HG02642 (cell line): ENCODE results near the gene CLDN20.
A peak's percentile ranks its signal among the peaks of the same experiment; 100 is the strongest.
"Not testable (repeated sequence)": the region's sequence is repeated elsewhere in the genome, so short reads cannot be mapped to it uniquely, and the experiment has no call there.

ENCODE experiments used
- ATAC-seq: cut with Tn5 transposase; IDR thresholded peaks from one replicate; pipeline ENCODE4 v1.9.1; 2021; ENCODE audit warnings: mild to moderate bottlenecking; ENCODE audit not compliant: unreplicated experiment, poor library complexity

CLDN20 gene

DNA sequence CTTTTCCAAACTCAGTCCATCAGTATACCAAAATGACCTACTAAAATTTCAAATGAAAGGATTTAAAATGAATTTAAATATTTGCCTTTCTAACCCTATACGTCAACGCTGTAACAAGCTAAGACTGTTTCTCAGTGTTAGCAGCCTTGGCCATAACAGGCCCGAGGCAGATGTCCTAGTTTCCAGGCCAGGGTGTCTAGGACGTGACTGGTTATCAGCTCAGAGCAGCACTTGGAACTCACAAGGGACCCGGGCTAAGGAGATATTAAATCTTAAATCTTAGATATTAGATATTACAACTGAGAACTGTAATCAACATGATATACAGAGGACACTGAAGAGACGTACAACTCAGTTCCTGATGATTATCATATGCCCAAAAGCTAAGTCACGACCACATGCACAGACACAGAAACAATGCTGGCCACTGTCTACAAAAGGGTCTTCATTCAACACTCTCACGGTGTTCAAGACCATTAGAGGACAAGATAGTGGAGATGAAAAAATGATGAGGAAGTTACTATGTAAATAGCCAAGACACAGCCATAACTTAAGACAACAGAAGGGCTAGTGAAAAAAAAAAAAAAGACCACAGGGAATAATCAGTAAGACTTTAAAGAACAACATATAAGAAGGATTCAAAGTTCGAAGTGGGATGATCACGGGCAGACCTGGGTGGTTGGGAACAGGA lies at the start of gene CLDN20:
Gene CLDN20 (plus strand): TSS at position 641 of the 691 bp plus-strand sequence. CDS start 11,707 bp downstream, outside the sequence.
- ATAC-seq: no peak

DNA sequence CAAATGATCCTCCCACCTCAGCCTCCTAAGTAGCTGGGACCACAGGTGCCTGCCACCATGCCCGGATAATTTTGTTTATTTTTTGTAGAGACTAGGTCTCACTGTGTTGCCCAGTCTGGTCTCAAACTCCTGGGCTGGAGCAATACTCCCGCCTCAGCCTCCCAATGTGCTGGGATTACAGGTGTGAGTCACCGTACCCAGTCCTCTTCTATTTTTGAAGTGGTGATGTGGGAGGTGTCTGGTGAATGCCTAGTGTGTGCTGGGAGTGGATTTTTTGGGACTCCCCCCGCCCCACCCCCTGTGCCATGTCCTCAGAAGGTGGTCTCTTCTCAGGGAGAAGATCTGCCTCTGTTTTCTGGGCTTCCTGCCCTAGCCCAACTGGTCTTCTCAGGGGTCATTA lies 47.9 kb upstream of the CLDN20 start:
- ATAC-seq: no peak

DNA sequence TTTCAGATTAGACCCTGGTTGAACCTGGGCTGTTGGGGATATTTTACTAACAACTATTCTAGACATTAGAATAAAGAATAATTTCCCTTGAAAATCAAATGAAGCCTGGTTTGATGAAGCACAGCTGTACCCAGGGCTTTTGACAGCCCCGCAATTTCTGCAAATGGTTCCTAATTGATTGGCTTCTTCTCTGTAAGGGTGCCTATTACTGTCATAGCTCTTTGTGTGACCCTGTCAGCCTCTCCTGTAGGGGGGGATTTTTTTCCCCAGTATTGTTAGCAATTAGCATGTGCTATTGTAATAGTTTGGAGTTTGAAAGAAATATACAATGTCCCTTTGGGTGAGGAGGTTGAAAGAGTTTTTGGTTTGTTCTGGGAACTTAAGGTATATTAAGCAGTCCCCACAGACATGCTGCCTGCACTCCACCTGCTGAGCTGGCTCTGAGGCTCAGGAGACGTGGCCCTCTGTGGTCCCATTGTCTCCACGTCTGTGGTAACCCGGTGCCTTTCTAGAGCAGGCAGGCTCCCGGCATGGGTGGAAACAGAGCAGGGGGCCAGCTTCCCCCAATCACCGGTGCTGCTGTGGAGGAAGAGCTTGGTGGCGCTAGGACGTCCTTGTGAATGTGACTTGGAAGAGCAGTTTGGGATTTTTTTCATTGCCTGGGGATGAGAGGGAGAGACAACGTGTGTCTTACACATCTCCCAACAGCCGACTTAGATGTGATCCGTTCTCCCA lies 47.3 kb upstream of the CLDN20 start:
- ATAC-seq: no peak

GRCh38 chr6:155218711-155219110 lies 45.1 kb upstream of the CLDN20 start:
- ATAC-seq: not testable (repeated sequence)

DNA sequence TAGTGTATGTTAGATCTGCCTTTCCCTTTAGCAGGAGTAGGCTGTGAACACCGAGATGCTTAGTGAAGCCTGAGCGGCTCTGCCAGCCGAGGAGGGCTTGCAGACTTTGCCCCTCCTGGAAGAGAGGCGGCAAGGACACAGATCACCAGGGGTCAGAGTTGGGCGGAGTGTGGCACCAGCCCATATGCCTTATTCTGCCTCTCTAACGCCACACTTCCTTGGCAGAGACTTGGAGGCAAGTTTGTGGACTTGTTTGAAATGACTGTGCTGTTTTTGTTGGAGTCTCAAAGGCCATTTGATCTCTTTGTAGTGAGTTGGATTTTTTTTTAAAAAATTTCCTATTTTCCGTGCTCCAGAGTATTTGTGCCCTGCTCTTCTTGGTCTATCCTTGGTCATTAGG lies 44.5 kb upstream of the CLDN20 start:
- no peak for ATAC-seq

DNA sequence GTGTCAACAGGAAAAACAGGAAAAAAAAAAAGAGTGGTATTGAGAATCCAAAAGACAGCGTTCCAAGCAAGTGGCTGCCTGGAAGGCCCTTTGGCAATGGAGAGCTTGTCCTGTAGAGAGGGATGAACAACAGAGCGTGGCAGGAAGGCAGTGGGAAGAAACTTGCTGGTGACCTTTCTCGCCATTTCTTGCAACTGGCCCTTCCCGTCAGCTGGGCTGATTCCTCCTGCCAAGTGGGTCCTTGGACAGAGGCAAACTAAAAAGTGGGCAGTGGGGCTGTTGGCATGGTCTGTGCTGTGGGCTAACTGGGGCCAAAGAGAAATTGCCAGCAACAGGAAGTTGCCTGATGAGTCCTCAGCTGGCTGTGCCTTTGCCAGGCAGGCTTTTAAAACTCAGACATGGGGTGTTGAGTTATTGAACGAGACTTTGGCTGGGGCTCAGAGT lies 43.9 kb upstream of the CLDN20 start:
- no peak for ATAC-seq

DNA sequence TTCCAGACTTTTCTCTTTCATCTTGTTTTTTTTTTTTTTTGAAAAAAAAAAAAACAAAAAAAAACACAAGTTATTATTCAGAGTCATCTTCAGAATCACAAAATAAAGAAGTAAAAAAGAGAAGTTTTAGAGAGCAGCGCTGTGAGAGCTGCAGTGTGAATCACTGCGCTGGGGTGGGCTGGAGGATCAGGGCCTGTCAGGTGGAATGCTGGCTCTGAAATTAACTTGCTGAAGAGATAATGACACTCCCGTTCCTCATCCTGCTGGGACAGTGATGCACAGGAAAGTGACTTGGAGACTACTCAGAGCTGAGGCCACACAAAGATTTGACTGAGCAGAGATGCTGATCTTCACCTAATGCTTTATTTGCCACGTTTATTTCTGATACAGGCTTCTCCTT lies 42.7 kb upstream of the CLDN20 start:
- no peak for ATAC-seq

- no peak for ATAC-seq
Measured at GRCh38 chr6:155222506-155222905, 41.3 kb upstream of the CLDN20 start.

DNA sequence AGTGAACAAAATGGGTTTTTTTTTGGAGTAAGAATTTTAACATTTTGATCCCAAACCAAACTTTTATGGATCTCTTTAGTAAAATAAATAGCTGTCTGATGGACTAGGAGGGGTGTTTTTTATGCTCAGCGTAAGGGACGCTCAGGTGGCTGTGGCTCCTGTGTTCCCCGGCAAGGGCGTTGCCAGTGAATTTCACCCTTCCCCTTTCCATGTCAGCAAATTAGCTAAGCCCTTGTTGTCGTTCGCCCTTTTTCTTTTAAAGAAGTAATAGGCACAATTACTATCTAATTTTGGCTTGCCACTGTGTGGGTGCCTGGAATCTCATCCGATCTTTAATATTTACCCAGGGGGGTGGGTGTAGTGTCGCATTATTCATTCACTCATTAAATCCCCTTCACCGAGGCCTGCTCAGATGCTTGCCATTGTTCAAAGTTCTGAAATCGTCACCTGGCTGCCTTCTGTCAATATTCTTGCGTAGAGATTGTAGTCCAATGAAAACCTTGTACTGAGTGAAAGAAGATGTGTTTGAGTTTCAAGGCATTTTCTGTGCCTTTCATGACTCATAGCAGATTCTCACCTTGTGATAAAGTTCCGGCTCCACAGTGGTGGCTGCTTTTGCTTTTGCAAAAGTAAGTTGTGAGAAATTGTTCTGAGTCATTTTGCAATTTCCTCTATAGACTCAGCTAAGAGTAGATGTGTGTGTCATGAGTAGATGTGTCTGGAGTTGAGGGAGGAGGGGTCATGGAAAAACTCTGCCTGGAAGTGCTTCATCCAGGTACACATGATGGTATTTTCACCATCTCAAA lies 40.0 kb upstream of the CLDN20 start:
- ATAC-seq: peak; percentile 96

GRCh38 chr6:155224618-155225017 lies 39.2 kb upstream of the CLDN20 start:
- no peak for ATAC-seq

GRCh38 chr6:155227046-155227445 lies 36.8 kb upstream of the CLDN20 start:
- no peak for ATAC-seq

DNA sequence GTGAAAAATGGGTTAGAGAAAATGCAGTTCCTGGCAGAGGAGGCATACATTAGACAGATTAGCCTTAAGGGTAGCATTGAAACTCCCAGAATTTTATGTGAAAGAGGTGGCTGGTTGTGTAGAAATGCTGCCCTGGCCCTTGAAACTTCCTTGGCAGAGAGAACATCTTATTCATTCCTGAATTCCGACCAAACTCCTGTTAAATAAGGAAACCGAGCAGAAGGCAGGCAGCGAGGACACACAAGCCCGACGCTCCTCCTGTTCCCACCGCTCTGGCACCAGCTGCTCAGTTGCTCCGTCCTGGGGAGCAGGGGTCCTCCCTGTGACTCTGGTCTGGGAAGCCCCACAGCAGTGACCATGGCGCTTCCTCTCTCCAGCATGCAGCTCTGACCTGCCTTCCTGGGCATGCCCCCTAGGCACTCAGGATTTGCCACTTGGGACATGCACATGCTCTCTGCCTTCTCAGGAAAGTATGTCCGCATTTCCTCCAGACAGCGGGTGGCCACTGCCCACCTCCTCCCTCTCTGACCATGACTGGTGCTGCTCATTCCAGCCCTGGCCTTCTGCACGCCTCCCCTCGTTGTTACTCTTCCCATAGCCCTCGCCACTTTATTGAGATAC lies 35.2 kb upstream of the CLDN20 start:
- no peak for ATAC-seq

GRCh38 chr6:155230975-155231374 lies 32.8 kb upstream of the CLDN20 start:
- ATAC-seq: not testable (repeated sequence)

DNA sequence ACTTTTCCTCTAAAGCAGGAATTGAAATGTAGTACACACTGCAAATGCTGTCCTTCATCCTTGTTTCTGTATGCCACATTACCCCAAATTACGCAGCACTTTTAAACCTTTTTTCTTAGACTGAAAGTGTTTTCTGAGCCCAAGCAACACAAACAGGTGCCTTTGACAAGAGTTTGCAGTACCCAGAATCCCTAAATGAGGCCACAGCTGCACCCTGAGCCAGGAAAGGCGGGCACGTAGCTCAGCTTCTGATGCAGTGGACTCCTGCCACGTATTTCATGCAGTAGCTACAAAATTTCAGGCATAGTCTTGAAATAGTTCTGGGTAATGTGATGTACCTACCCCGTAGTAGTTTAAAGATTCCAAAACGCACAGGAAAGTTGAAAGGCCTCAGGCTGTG lies 31.0 kb upstream of the CLDN20 start:
- ATAC-seq: no peak

GRCh38 chr6:155234167-155234566 lies 29.6 kb upstream of the CLDN20 start:
- ATAC-seq: no peak

GRCh38 chr6:155234687-155235086 lies 29.1 kb upstream of the CLDN20 start:
- ATAC-seq: no peak

DNA sequence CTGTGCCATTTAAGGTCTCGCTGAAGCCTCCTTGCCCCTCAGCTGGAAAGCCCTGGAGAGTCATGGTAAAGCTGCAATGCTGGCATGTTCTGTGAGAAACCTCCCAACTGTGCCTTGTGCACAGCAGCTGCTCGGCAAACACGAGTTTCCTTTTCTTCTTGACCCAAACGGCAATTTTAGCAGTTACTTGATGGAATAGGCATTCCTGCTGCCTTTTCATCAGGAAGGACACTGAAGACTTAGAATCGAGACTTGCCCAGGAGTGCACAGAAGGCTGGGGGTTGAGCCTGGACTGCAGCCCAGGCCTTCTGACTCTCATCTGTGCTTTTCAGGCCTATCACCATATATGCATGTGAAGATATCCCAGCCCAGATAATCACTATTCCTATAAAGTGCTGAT lies 28.7 kb upstream of the CLDN20 start:
- ATAC-seq: no peak

DNA sequence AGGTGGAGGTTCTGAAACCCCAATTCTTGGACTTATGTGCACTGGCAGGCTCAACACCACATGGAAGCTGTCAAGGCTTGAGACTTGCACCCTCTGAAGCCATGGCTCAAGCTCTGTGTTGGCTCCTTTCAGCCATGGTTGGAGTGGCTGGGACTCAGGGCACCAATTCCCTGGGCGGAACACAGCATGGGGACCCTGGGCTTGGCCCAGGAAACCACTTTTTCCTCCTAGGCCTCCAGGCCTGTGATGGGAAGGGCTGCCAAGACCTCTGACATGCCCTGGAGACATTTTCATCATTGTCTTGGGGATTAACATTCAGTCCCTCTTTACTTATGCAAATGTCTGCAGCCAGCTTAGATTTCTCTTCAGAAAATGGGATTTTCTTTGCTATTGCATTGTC lies 26.2 kb upstream of the CLDN20 start:
- no peak for ATAC-seq

- ATAC-seq: no peak
Measured at GRCh38 chr6:155240905-155241600, 22.8 kb upstream of the CLDN20 start.

DNA sequence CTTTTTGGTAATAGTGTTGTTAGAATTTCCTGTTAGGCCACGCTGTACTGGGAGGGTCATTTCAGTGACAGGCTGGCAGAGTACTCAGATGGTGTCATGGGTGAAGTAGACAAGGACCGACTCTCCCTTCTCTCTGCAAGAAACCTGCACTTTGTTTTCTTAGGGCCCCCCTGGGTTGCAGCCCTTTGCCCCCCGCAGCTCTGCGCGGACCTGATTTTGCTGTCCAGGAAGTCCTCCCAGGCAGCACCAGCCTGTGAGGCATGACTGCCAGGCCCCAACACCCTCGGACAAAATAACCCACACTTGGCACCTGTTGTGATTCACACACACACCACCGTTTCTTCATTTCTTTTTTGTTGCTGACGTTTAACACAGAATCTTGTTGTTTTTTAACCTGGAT lies 21.8 kb upstream of the CLDN20 start:
- ATAC-seq: no peak
